Iris pigment epithelial cell (primary cell): ENCODE results near the gene PLXNB3.

Experiments used
- DNase-seq: peaks from one replicate; pipeline ENCODE4 v3.0.0-alpha.2; 2011; ENCODE audit warnings: low read depth

PLXNB3 gene

DNA sequence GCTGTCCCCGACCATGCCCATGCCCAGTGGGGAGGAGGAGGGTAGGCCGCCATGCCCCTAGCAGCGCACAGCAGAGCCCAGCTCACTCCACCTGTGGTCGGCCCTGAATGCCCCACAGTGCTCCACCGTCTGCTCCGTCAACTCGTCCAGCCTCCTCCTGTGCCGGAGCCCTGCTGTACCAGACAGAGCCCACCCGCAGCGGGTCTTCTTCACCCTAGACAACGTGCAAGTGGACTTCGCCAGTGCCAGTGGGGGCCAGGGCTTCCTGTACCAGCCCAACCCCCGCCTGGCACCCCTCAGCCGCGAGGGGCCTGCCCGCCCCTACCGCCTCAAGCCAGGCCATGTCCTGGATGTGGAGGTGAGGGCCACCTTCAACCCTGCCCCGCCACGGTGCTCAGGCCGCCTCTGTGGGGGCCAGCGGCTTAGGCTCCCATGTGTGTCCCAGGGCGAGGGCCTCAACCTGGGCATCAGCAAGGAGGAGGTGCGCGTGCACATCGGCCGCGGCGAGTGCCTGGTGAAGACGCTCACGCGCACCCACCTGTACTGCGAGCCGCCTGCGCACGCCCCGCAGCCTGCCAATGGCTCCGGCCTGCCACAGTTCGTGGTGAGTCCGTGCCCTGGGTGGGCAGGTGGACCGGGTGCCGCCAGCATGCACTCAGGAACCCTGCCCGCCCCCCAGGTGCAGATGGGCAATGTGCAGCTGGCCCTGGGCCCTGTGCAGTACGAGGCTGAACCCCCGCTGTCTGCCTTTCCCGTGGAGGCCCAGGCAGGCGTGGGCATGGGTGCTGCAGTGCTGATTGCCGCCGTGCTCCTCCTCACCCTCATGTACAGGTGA, 9.9 kb downstream of the PLXNB3 start:
- DNase-seq: no peak

DNA sequence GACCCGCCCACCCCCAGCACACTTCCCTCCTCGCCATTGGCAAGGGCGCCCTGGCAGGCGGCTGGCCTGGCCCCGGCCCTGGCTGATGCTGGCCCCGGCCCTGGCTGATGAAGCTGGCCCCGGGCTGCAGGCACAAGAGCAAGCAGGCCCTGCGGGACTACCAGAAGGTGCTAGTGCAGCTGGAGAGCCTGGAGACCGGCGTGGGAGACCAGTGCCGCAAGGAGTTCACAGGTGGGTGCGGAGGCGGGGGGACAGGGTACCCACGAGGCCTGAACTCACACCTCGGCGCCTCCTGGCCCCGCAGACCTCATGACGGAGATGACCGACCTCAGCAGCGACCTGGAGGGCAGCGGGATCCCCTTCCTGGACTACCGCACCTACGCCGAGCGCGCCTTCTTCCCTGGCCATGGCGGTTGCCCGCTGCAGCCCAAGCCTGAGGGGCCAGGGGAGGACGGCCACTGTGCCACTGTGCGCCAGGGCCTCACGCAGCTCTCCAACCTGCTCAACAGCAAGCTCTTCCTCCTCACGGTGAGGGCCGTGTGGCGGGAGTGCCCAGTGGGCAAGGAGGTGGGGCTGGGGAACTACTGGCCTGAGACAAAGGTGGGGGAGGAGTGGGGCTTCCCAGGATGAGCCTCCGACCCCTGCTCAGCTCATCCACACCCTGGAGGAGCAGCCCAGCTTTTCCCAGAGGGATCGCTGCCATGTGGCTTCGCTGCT, 10.7 kb downstream of the PLXNB3 start:
- DNase-seq: no peak

DNA sequence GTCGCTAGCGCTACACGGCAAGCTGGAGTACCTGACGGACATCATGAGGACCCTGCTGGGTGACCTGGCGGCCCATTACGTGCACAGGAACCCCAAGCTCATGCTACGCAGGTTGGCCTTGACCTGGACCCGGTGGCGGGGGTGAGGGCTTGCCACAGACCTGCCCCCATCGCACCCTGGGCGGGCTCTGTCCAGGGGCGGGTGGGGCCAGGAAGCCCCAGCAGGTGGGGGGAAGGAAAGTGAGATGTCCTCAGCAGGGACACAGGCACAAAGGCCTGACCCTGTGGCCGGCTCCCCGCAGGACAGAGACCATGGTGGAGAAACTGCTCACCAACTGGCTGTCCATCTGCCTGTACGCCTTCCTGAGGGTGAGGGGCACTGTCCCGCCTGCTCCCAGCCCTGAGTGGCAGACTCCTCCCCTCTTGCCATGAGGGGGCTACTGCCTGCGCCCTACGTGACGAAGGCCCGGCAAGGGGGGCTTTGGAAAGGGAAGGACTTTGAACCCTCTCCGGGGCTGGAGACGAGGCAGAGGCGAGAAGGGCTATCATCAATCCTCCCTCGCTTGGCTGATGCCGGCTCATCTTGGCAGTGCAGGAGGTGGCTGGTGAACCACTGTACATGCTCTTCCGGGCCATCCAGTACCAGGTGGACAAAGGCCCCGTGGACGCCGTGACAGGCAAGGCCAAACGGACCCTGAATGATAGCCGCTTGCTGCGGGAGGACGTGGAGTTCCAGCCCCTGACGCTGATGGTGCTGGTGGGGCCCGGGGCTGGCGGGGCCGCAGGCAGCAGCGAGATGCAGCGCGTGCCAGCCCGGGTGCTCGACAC, 11.5 kb downstream of the PLXNB3 start:
- DNase-seq: no peak

GRCh38 chrX:153776120-153776599, 12.1 kb downstream of the PLXNB3 start:
- DNase-seq: no peak

- DNase-seq: no peak
These were observed 12.6 kb downstream of the PLXNB3 start for GRCh38 chrX:153776611-153777045.

DNA sequence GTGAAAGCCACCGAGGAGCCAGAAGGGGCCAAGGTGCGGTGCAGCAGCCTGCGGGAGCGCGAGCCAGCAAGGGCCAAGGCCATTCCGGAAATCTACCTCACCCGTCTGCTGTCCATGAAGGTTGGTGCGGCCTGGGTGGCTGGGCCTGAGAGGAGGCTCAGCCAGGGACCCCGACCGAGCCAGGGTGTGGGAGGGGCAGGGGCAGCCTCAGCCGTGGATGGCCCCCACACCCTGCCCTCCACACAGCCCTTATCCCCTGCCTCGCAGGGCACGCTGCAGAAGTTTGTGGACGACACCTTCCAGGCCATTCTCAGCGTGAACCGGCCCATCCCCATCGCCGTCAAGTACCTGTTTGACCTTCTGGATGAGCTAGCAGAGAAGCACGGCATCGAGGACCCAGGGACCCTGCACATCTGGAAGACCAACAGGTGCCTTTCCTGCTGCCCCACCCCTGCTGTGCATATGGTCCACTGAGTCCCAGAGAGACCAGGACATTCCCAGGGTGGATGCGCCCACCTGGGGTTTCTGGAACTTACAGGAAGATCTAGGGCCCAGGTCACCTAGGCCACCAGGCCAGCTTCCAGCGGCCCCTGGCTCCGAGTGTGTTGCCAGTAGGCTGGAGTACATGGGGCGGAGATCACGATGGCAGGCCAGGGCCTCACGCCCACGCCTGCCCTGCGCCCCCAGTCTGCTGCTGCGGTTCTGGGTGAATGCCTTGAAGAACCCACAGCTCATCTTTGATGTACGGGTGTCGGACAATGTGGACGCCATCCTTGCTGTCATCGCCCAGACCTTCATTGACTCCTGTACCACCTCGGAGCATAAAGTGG, 13.4 kb downstream of the PLXNB3 start:
- no peak for DNase-seq

DNA sequence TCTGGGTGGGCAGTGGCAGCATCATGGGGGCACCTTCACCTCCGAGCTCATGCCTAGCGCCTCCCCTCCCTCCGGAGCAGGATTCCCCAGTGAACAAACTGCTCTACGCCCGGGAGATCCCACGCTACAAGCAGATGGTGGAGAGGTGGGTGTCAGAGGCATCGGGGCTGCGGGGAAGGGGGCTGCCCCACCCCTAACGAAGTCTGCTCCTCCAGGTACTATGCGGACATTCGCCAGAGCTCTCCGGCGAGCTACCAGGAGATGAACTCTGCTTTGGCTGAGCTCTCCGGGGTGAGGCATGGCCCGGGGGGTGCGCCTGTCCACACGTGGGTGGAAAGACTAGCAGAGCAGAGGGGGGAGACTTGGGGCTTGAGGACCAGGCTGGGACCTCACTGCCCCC, 14.1 kb downstream of the PLXNB3 start:
- DNase-seq: no peak

- DNase-seq: no peak
These were observed 14.6 kb downstream of the PLXNB3 start for GRCh38 chrX:153778684-153779101.

GRCh38 chrX:153779891-153780677, 16.0 kb downstream of the PLXNB3 start:
- DNase-seq: no peak

DNA sequence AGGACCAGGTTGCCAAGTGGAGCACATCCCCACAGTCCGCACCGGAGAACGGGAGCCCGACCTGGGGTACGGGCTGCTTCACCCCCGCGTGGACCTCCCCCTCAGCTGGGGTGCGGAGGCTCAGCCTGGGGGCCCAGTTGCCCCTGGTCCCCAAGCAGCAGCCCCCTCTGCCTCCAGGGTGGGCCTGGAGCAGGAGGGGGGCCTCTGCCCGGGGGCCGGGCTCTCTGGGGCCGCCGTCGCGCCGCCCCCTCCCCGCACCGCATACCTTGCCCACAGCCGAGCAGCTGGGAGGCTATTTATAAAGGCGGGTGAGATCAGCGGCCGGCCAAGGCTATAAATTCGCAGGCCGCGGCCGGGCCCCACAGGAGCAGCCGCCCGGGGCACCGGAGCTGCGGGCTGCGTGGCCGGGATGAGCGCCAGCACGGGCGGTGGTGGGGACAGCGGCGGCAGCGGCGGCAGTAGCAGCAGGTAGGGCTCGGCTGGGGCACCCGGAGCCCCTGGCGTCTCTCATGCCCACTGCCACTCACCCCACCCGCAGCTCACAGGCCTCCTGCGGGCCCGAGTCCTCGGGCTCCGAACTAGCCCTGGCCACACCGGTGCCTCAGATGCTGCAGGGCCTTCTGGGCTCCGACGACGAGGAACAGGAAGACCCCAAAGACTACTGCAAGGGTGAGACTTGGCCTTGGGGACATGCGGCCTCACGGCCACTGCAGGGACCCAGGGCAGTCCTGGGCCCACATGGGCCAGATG, 16.8 kb downstream of the PLXNB3 start, which contains the start of gene SRPK3:
Gene SRPK3 (plus strand): TSS at position 364 of the 750 bp plus-strand sequence. CDS start 46 bp downstream, at position 410.
- DNase-seq: no peak

DNA sequence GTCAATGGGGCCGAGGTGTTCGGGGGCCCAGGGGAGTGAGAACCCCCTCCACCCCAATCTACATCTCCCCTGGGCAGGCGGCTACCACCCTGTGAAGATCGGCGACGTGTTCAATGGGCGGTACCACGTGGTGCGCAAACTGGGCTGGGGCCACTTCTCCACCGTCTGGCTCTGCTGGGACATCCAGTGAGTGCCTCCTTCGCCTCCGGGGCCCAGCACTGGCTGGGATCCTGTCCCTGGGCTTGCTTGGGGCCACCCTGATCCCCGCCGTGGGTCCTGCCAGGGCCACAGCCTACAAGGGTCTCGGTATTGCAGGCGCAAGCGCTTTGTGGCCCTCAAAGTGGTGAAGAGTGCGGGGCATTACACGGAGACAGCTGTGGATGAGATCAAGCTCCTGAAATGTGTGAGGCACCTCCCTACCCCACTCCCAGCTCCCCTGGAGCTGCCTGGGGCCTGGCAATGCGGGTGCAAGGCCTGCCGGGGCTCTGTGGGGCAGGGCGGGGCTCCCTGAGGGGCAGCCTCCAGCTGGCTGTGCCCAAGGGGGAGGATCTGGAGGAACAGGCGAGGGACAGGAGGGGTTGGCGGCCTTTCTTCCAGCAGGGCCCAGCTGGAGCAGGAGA, 17.5 kb downstream of the PLXNB3 start:
- DNase-seq: no peak

DNA sequence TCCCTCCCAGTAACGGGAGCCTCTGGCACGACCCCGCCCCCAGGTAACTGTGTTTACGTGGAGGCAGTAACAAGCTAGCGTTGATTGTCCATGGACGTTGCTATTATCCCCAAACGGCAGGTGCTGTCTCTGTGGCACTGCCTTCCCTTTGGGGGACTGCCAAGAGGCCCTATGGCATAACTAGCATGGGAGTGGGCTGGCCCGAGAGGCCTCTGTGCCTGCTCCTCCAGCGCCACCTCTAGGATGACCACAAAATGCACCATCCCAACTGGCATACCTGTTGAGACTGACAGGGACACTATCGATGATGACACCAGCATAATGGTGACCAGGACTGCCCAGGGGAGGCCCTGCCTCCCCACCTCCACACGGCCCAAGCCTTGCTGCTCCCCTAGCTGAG, 18.3 kb downstream of the PLXNB3 start:
- DNase-seq: no peak

- no peak for DNase-seq
These were observed 18.8 kb downstream of the PLXNB3 start for GRCh38 chrX:153782871-153783270.

GRCh38 chrX:153783378-153784013, 19.4 kb downstream of the PLXNB3 start:
- no peak for DNase-seq

GRCh38 chrX:153784325-153784967, 20.4 kb downstream of the PLXNB3 start:
- DNase-seq: no peak

DNA sequence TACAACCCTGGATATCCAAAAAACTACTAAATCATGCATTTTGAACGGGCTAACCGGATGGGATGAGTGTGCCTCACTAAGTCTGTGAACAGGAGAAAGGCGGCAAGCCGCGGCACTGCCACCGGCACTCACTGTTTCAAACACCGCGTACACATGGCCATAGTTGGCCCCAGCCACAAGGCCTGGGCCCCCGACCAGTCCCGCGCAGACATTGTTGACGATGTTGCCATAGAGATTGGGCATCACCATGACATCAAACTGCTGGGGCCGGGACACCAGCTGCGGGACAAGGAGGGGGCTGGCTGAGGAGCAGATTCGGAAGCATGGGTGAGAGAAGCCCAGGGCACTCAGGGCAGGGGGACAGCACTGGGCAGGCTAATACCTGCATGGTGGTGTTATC, 22.6 kb downstream of the PLXNB3 start:
- DNase-seq: no peak

GRCh38 chrX:153789654-153790053, 25.6 kb downstream of the PLXNB3 start:
- DNase-seq: no peak
